Activated CD4-positive, alpha-beta T cell treated with anti-CD3 and anti-CD28 coated beads for 36 hours (primary cell): Measurements from ENCODE around the gene CLBA1. TPM values are rescaled to one million over a fixed set of nuclear protein-coding genes. Genes with fewer than 3 reads are reported as not detected.
"Not testable (repeated sequence)": the region's sequence is repeated elsewhere in the genome, so short reads cannot be mapped to it uniquely, and the experiment has no call there.

Source experiments
- ATAC-seq: fragments of 200-7000 bp; cut with Tn5 transposase; one replicate; pipeline ENCODE4 v1.10.0; 2021; ENCODE audit warnings: mild to moderate bottlenecking, moderate library complexity
- CTCF ChIA-PET: fragments of 350-600 bp; sonication (Branson Sonifier 250); formaldehyde crosslinking; loops from one replicate; lab custom pipeline; 2021; ENCODE audit warnings: antibody characterized with exemption; lab: Charles Lee
- POLR2A ChIA-PET: fragments of 350-600 bp; sonication (Branson Sonifier 250); formaldehyde crosslinking; loops from one replicate; lab custom pipeline; 2021; ENCODE audit warnings: antibody characterized with exemption, inconsistent platforms; lab: Charles Lee
- DNase-seq: peaks from one replicate; pipeline ENCODE4 v3.0.0-alpha.2; 2020
- H3K27ac Mint-ChIP-seq: one replicate; pipeline ENCODE4 v1.8.0; 2021; ENCODE audit warnings: mixed read lengths
- H3K27me3 Mint-ChIP-seq: one replicate; pipeline ENCODE4 v1.8.0; 2021; ENCODE audit warnings: mixed read lengths
- H3K36me3 Mint-ChIP-seq: one replicate; pipeline ENCODE4 v1.8.0; 2021; ENCODE audit warnings: low read depth, mixed read lengths
- H3K4me1 Mint-ChIP-seq: one replicate; pipeline ENCODE4 v1.8.0; 2021; ENCODE audit warnings: mixed read lengths
- H3K4me3 Mint-ChIP-seq: one replicate; pipeline ENCODE4 v1.8.0; 2021; ENCODE audit warnings: mild to moderate bottlenecking, moderate library complexity, mixed read lengths
- H3K9me3 Mint-ChIP-seq: one replicate; pipeline ENCODE4 v1.8.0; 2021; ENCODE audit warnings: low read depth, mixed read lengths
- intact Hi-C, 2 experiments: fragments of 100-400 bp; cut with DNase I in 1 of 2; cut with micrococcal nuclease in 1 of 2; formaldehyde crosslinking; loops; one replicate each; pipeline versions ENCODE4 v1.14.2 to v1.15.1; 2022 to 2024; cut with DNase I, micrococcal nuclease
- total RNA-seq, 2 experiments: library from RNA; stranded (reverse); gene quantifications; one replicate each; pipeline ENCODE4 v1.2.3, GENCODE V29; 2021

The CLBA1 gene
- total RNA-seq, 2 experiments from 2014 or later = 1.1 to 1.9 TPM

GRCh38 chr14:105029402-105029801, 43.8 kb downstream of the CLBA1 start:
- no peak for DNase-seq
- ChIA-PET POLR2A (no interaction called here), CTCF (interaction anchor here (1.5 to 2.0 kb wide), 3 partner anchors 10 to 16 kb away, joined by 3 to 9 read pairs (median 6); no protein-coding TSS in a partner anchor)
- Mint-ChIP-seq H3K4me1 (peaks cover 33% of the 10 kb centered on the region), H3K9me3 (no peaks in the 10 kb centered on the region), H3K4me3 (no peak overlapping the region), H3K36me3 (no peaks in the 10 kb centered on the region), H3K27me3 (peaks cover 3% of the 10 kb centered on the region), H3K27ac (no peak overlapping the region)
- intact Hi-C loops = loop anchor here in 1 of 2 experiments (10.0 kb wide), 1 partner anchor 1185 kb away; the partner anchor contains the start of gene PPP1R13B
- no peak for ATAC-seq

- no peaks in the 10 kb centered on the region for H3K36me3 Mint-ChIP-seq
- no peak overlapping the region for H3K27ac Mint-ChIP-seq
- intact Hi-C loops = no loop called here
- H3K4me3 Mint-ChIP-seq = no peak overlapping the region
- DNase-seq (no peak), ATAC-seq (no peak)
- peaks cover 27% of the 10 kb centered on the region for H3K4me1 Mint-ChIP-seq
- ChIA-PET CTCF (interaction anchor here (1.5 to 1.9 kb wide), 2 partner anchors 13 to 15 kb away, joined by 3 to 9 read pairs; no protein-coding TSS in a partner anchor), POLR2A (no interaction called here)
- peaks cover 3% of the 10 kb centered on the region for H3K27me3 Mint-ChIP-seq
- H3K9me3 Mint-ChIP-seq = no peaks in the 10 kb centered on the region
Measured at GRCh38 chr14:105030194-105030593, 44.6 kb downstream of the CLBA1 start.

GRCh38 chr14:105030836-105031396, 45.3 kb downstream of the CLBA1 start:
- Mint-ChIP-seq H3K27me3 (peaks cover 3% of the 10 kb centered on the region), H3K4me3 (no peak overlapping the region), H3K4me1 (peaks cover 20% of the 10 kb centered on the region), H3K27ac (no peak overlapping the region), H3K9me3 (no peaks in the 10 kb centered on the region), H3K36me3 (no peaks in the 10 kb centered on the region)
- ATAC-seq (no peak), DNase-seq (no peak)
- intact Hi-C loops = no loop called here
- ChIA-PET POLR2A (interaction anchor here (1.3 kb wide), 1 partner anchor 12 kb away, joined by 3 read pairs; no protein-coding TSS in a partner anchor), CTCF (interaction anchor here (0.6 to 1.3 kb wide), 3 partner anchors 9 to 50 kb away, joined by 3 to 6 read pairs (median 4); no protein-coding TSS in a partner anchor)

GRCh38 chr14:105032451-105032901, 46.9 kb downstream of the CLBA1 start:
- CTCF ChIA-PET = interaction anchor here (1.3 kb wide), 1 partner anchor 11 kb away, joined by 6 read pairs; no protein-coding TSS in a partner anchor
- H3K36me3 Mint-ChIP-seq, H3K27ac Mint-ChIP-seq, H3K27me3 Mint-ChIP-seq, DNase-seq, H3K4me3 Mint-ChIP-seq, H3K9me3 Mint-ChIP-seq, POLR2A ChIA-PET, intact Hi-C loops, ATAC-seq: not testable (repeated sequence)
- peaks cover 10% of the 10 kb centered on the region for H3K4me1 Mint-ChIP-seq

- CTCF ChIA-PET = interaction anchor here (0.6 to 2.7 kb wide), 3 partner anchors 13 to 56 kb away, joined by 3 to 17 read pairs (median 3); no protein-coding TSS in a partner anchor
- DNase-seq, H3K36me3 Mint-ChIP-seq, intact Hi-C loops, H3K9me3 Mint-ChIP-seq, ATAC-seq, POLR2A ChIA-PET, H3K27me3 Mint-ChIP-seq, H3K27ac Mint-ChIP-seq: not testable (repeated sequence)
- peaks cover 10% of the 10 kb centered on the region for H3K4me1 Mint-ChIP-seq
- peak overlapping the region; percentile 24 for H3K4me3 Mint-ChIP-seq
Measured at GRCh38 chr14:105033412-105033900, 47.9 kb downstream of the CLBA1 start.

GRCh38 chr14:105034315-105035039, 48.9 kb downstream of the CLBA1 start:
- intact Hi-C loops = no loop called here
- Mint-ChIP-seq H3K36me3 (no peaks in the 10 kb centered on the region), H3K4me1 (peaks cover 10% of the 10 kb centered on the region), H3K4me3 (no peak overlapping the region), H3K27ac (no peak overlapping the region), H3K9me3 (no peaks in the 10 kb centered on the region), H3K27me3 (peaks cover 3% of the 10 kb centered on the region)
- ATAC-seq = no peak
- no peak for DNase-seq
- CTCF ChIA-PET = interaction anchor here (1.0 to 2.7 kb wide), 2 partner anchors 11 to 12 kb away, joined by 4 to 17 read pairs; no protein-coding TSS in a partner anchor
- POLR2A ChIA-PET = interaction anchor here (0.7 kb wide), 1 partner anchor 28 kb away, joined by 4 read pairs; no protein-coding TSS in a partner anchor

- H3K4me3 Mint-ChIP-seq, ATAC-seq, H3K36me3 Mint-ChIP-seq, H3K27ac Mint-ChIP-seq, POLR2A ChIA-PET, DNase-seq, H3K27me3 Mint-ChIP-seq, intact Hi-C loops, H3K9me3 Mint-ChIP-seq: not testable (repeated sequence)
- peaks cover 10% of the 10 kb centered on the region for H3K4me1 Mint-ChIP-seq
- CTCF ChIA-PET = interaction anchor here (1.0 to 2.7 kb wide), 2 partner anchors 10 to 13 kb away, joined by 4 to 17 read pairs; no protein-coding TSS in a partner anchor
Measured at GRCh38 chr14:105035616-105036015, 50.0 kb downstream of the CLBA1 start.

GRCh38 chr14:105039458-105040205, 54.0 kb downstream of the CLBA1 start:
- intact Hi-C loops = no loop called here
- peaks cover 3% of the 10 kb centered on the region for H3K4me1 Mint-ChIP-seq
- H3K27ac Mint-ChIP-seq = no peak overlapping the region
- ATAC-seq (no peak), DNase-seq (no peak)
- H3K9me3 Mint-ChIP-seq = no peaks in the 10 kb centered on the region
- H3K36me3 Mint-ChIP-seq = no peaks in the 10 kb centered on the region
- H3K27me3 Mint-ChIP-seq = peaks cover 5% of the 10 kb centered on the region
- H3K4me3 Mint-ChIP-seq = no peak overlapping the region
- ChIA-PET CTCF (no interaction called here), POLR2A (no interaction called here)

GRCh38 chr14:105041841-105042765, 56.5 kb downstream of the CLBA1 start:
- H3K9me3 Mint-ChIP-seq = no peaks in the 10 kb centered on the region
- ChIA-PET CTCF (interaction anchor here (0.6 to 0.7 kb wide), 3 partner anchors 26 to 73 kb away, joined by 3 to 4 read pairs (median 4); no protein-coding TSS in a partner anchor), POLR2A (interaction anchor here (0.6 kb wide), 1 partner anchor 1449 kb away, joined by 6 read pairs; no protein-coding TSS in a partner anchor)
- H3K27me3 Mint-ChIP-seq = peaks cover 9% of the 10 kb centered on the region
- DNase-seq (no peak), ATAC-seq (no peak)
- H3K4me3 Mint-ChIP-seq = no peak overlapping the region
- H3K27ac Mint-ChIP-seq = no peak overlapping the region
- H3K4me1 Mint-ChIP-seq = peaks cover 14% of the 10 kb centered on the region
- H3K36me3 Mint-ChIP-seq = no peaks in the 10 kb centered on the region
- intact Hi-C loops = no loop called here

- ChIA-PET CTCF (interaction anchor here (0.6 to 5.5 kb wide), 5 partner anchors 11 to 74 kb away, joined by 3 to 70 read pairs (median 4); no protein-coding TSS in a partner anchor), POLR2A (interaction anchor here (1.0 kb wide), 1 partner anchor 22 kb away, joined by 3 read pairs; the partner anchor contains the start of gene CDCA4)
- Mint-ChIP-seq H3K4me3 (no peak overlapping the region), H3K4me1 (peaks cover 14% of the 10 kb centered on the region), H3K36me3 (no peaks in the 10 kb centered on the region), H3K9me3 (no peaks in the 10 kb centered on the region), H3K27me3 (peaks cover 9% of the 10 kb centered on the region), H3K27ac (no peak overlapping the region)
- DNase-seq (no peak), ATAC-seq (no peak)
- intact Hi-C loops = no loop called here
Measured at GRCh38 chr14:105042813-105043212, 57.2 kb downstream of the CLBA1 start.
